ENCODE data around the gene DTHD1. TPM values are rescaled to one million over a fixed set of nuclear protein-coding genes. Genes with fewer than 3 reads are reported as not detected.

DTHD1 gene
- total RNA-seq, 1 donor from 2014 or later: 0.51 TPM

GRCh38 chr4:36269533-36270173 lies 11.8 kb upstream of the DTHD1 start:
- DNase-seq: no peak

DNA sequence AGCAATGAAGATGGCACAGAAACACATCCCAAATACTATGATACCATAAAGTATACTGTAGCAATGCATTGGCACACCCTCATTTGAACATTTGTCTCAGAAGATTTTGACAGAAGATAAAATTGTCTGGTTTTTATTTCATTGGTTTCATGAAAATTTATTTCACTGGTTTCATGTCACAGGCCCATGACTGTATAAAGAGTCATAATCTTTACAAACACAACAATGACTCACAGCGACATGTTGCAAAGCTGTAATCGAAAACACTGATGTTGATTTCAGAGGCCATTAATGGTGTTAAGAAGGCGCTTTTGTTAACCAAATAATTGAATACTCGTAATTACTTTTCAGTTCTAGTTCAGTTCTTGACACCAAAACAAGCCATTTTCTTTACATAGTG lies 8.1 kb upstream of the DTHD1 start:
- no peak for DNase-seq

GRCh38 chr4:36274158-36274557 lies 7.3 kb upstream of the DTHD1 start:
- no peak for DNase-seq

GRCh38 chr4:36277533-36277932 lies 3.9 kb upstream of the DTHD1 start:
- no peak for DNase-seq

- DNase-seq: peak; percentile 16
Observed at GRCh38 chr4:36278789-36279188, 2.6 kb upstream of the DTHD1 start.

DNA sequence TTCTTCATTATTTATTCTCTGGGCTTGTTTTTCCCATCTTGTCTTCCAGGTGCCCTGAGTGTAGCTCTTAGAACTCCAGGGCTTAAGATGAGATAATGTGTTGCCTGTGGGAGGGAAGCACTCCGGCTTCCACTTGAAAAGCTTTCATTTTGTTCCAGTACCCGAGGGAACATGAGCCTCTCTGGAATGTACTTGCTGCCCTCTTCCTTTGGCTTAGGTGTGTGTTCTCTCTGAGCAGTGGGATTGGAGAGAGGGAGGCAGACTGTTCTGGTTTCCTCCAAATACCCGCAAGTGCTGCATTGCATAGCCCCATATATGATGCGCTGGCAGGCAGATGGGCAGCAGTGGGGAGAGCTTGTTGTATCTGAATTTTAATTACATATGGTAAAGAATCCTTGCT lies 861 bp upstream of the DTHD1 start:
- no peak for DNase-seq

- no peak for DNase-seq
Observed at GRCh38 chr4:36282503-36283030, 1.2 kb downstream of the DTHD1 start.

GRCh38 chr4:36283912-36284465 lies 2.6 kb downstream of the DTHD1 start:
- peak; percentile 9 for DNase-seq

DNA sequence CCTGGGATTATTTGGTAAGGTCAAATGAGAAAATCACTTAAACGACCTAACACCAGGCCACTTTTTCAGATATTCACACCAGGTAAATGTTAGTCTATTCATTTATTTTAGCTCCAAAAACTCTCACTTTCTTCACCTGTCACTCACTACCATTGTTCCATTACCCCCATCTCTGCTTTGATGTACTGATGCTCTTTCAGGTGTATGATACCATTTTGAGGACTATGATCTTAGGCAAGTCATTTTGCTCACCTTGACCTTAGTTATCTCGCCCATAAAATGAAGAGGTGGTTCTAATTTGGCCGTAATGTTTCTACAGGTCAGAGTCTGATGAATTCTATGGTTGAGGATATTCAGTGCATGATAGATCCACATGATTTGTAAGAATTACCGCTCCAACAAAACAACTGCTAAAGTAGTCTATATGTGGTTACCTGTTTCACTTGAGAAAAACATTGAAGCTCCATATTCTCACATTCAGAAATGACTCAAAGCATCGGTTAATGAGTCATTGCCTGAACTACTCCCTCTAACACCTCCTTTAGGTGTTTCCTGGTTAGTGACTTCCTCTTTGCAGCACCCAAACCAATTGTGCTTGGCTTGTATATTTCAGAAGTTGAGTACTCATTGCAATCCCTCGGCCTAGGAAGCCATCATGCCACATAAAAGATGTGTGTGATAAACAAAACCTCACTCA lies 4.5 kb downstream of the DTHD1 start:
- no peak for DNase-seq

GRCh38 chr4:36286481-36286871 lies 5.1 kb downstream of the DTHD1 start:
- no peak for DNase-seq

DNA sequence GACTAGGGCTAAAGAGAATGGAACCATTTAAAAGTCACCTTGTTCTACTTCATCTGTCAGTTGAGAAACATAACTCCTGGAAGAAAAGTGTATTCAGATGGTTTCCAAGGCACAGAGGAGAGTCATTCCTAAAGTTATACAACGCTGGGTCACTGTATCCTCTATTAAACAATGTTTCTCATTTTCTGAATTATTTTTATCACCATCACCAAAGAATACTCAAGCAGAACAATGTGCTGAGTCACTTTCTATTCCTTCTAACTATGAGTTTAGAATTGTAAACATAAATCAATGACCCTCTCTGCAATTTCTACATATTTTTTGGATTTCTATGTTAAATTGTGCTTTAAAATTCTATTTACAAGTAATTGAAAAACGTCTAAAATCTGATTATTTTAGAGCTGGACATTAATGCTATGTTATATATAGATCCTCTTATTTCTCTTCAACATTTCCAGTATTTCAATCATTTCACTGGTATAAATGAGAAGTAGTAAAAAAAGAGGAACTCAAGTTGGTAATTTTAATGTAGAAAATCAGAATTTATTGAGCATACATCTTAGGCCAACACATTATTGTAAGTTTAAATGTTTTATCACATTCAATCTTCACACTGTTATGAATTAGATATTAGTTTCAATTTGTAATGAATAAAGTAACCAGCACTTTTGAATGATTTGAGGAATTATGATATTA lies 7.5 kb downstream of the DTHD1 start:
- DNase-seq: no peak

DNA sequence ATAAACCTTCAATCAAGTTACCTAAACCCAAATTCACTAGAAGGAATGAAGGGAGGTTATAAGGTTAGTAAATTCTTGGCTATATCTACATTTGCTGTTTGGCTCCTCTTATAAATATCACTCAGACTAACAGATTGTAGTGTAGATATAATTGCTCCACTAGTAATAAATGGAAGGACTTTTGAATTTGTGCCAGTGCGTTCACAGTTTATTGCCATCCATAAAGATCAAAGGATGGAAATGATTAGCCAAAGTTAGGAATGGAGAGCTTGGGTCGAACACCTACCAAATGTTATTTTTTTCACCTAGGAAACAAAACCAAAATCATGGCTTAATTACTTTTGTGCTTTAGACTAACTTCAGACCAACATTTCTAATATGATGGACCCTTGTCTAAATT lies 9.2 kb downstream of the DTHD1 start:
- no peak for DNase-seq

- no peak for DNase-seq
Observed at GRCh38 chr4:36292556-36293188, 11.3 kb downstream of the DTHD1 start.

- DNase-seq: no peak
Observed at GRCh38 chr4:36301127-36301526, 19.7 kb downstream of the DTHD1 start.

DNA sequence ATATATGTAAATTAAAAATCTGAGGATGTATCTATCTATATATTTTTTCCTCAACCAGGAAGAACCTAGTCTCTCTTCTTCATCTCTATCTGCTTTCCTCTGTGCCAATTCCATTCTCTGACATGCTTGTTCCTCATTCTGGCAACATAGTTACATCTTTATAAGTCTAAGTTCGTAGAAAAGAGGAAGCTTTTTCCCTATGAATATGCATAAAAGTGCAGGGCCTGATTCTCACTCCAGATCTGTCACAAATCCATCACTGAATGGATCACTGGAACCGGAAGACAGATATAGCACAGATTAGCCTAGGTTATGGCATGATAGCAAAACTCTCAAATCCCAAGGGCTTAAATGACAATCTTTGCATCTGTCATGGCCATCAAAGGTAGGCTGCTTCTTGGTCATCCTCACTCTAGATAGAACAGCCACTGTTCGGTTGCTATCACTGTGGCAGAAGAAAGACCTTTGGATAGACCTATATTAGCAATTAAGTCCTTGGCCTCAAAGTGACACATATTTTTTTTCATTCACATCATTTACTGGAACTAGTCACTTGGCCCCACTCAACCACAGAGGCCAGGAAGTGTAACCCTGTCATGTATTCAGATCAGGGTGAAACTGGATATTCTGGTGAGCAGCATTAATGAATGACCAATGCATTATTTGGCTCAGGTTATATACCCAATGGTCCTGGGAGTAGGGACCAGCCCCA lies 22.2 kb downstream of the DTHD1 start:
- no peak for DNase-seq

GRCh38 chr4:36304138-36304681 lies 22.8 kb downstream of the DTHD1 start:
- no peak for DNase-seq

DNA sequence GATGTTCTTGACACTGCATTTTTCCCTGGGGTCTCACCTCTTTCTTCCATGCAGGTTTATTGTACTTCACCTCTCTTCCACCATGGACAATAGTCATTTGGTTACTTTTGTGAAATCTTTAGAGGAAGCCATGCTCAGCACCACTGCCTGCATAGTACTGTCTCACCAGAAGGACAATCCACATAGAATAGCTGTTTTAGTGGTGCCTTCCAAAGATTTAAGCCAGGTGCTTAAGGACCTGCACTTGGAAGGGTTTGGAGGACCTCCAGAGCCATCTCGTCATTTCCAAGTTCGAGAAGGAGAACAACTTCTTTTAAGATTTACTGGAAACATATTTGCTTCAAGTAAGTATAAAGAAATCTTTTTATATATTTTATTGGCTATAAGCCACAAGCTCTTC lies 26.7 kb downstream of the DTHD1 start:
- DNase-seq: peak; percentile 49

DNA sequence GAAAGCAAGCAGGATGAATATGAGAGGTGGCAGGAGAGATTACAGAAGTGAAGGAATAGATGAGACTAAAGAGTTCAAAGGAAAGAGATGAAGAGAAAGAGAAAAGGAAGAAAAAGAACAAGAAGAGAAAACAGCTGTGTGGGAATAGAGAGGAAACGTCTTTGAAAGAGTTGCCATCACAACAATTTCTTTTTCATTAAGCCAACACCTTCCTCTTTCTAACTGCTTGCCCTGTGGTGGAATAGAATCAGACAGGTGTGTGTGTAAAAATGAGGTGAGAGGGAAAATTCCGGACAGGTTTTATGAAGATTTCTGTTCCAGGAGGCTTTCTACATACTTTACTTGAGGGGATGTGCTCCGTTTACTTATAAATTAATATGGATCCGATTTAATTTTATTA lies 28.8 kb downstream of the DTHD1 start:
- DNase-seq: no peak

- peak; percentile 12 for DNase-seq
Observed at GRCh38 chr4:36310793-36311192, 29.4 kb downstream of the DTHD1 start.

GRCh38 chr4:36312511-36312910 lies 31.1 kb downstream of the DTHD1 start:
- no peak for DNase-seq

DNA sequence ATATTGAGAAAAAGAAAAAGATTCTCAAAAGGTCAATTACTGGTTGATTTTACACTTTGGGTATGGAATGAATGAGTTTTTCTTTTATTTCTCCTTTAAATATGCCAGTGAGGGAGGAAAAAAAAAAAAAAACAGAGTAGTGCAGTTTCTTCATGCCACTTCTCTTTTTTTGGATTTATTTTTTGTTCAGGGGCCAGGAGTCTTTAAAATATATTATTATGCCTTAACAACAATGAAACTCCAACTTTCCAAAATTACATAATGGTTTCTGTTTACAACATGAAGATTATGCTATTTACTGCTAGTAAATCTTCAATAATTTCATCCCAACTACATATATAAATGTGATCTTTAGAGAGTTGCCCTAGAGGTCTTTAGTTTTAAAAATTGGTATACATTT lies 31.9 kb downstream of the DTHD1 start:
- no peak for DNase-seq

DNA sequence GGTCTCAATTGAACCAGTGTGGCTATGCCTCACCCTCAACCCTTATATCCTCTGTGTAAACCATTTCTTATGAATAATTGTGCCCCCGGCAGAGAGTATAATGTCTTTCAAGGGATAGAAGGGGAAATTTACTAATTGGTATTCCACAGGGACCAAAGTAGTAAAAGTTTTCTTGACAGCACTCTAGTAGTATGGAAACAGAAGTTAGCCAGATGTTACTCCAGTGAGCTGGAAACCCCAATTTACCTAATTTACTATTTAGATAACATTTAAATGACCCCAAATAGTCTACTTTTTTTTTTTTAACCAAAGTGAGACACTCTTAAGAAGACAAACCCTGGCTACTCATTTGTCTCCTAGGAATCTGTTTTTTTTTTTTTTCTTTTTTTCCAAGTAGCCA lies 32.3 kb downstream of the DTHD1 start:
- no peak for DNase-seq
